ENCODE data around the gene AKR1A1.

DNA sequence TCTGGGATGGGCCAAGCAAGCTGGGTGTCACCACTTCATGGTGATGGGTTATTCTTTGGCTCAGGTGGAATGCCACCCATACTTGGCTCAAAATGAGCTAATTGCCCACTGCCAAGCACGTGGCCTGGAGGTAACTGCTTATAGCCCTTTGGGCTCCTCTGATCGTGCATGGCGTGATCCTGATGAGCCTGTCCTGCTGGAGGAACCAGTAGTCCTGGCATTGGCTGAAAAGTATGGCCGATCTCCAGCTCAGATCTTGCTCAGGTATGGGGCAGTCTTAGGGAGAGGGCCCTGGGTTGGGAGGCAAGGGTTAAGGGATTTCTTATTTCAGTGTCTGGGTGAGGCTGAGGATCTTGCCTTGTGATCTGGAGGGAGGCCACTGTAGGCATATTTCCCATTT, 17.8 kb downstream of the AKR1A1 start:
- TF ChIP-seq, protein P1, sequence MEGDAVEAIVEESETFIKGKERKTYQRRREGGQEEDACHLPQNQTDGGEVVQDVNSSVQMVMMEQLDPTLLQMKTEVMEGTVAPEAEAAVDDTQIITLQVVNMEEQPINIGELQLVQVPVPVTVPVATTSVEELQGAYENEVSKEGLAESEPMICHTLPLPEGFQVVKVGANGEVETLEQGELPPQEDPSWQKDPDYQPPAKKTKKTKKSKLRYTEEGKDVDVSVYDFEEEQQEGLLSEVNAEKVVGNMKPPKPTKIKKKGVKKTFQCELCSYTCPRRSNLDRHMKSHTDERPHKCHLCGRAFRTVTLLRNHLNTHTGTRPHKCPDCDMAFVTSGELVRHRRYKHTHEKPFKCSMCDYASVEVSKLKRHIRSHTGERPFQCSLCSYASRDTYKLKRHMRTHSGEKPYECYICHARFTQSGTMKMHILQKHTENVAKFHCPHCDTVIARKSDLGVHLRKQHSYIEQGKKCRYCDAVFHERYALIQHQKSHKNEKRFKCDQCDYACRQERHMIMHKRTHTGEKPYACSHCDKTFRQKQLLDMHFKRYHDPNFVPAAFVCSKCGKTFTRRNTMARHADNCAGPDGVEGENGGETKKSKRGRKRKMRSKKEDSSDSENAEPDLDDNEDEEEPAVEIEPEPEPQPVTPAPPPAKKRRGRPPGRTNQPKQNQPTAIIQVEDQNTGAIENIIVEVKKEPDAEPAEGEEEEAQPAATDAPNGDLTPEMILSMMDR (IDR thresholded peaks at IDR 0.05): no peak
- no peak for TF ChIP-seq POLR2A (IDR thresholded peaks at IDR 0.05)
